SK-N-MC (cell line): ENCODE measurements around the gene PMS2.
"Not testable (repeated sequence)": the region's sequence is repeated elsewhere in the genome, so short reads cannot be mapped to it uniquely, and the experiment has no call there.

Experiments
- EZH2 ChIP-seq: fragments of 200-600 bp; sonication (generic); IDR thresholded peaks from one replicate; pipeline ENCODE4 v1.6.1; 2017; ENCODE audit warnings: antibody characterized with exemption
- FOXP2 ChIP-seq: optimal IDR thresholded peaks from 2 replicates; pipeline ENCODE3; 2011; ENCODE audit warnings: mild to moderate bottlenecking, moderate library complexity; ENCODE audit not compliant: insufficient read depth; ENCODE audit errors: extremely low read length, control extremely low read depth
- POLR2AphosphoS5 ChIP-seq: IDR thresholded peaks from 2 replicates; pipeline ENCODE4 v1.6.1; 2012; ENCODE audit warnings: mild to moderate bottlenecking, low read depth, low read length, borderline replicate concordance

- not testable (repeated sequence) for TF ChIP-seq EZH2, POLR2AphosphoS5, FOXP2
Observed at GRCh38 chr7:6010370-6010769, 1.5 kb upstream of the PMS2 start.
